HCT116 (cell line): ENCODE data around the gene GRIN2D. TPM values are rescaled to one million over a fixed set of nuclear protein-coding genes. Genes with fewer than 3 reads are reported as not detected.

ENCODE experiments used
- ATAC-seq: fragments of 200-7000 bp; cut with Tn5 transposase; 2 replicates; pipeline ENCODE4 v1.9.1; 2020; ENCODE audit warnings: mild to moderate bottlenecking, moderate library complexity
- BruUV-seq: library from RNA; stranded (reverse); fragments of 400-500 nt; replicated peaks from 2 replicates; lab custom pipeline; 2021; lab: Mats Ljungman, UMichigan
- CTCF ChIA-PET: fragments of 300-600 bp; sonication (Branson Sonifier 250); formaldehyde crosslinking; loops from one replicate; lab custom pipeline; 2021; ENCODE audit warnings: antibody characterized with exemption; lab: Charles Lee
- POLR2A ChIA-PET: fragments of 300-600, 350-600 bp; sonication (Branson Sonifier 250); formaldehyde crosslinking; loops from one replicate; lab custom pipeline; 2021; ENCODE audit warnings: antibody characterized with exemption; lab: Charles Lee
- RAD21 ChIA-PET, 2 experiments: fragments of 300-600 bp; sonication (Branson Sonifier 250); formaldehyde crosslinking; loops; one replicate each; lab custom pipeline; 2023; ENCODE audit warnings: low total read pairs in 2 of 2; ENCODE audit not compliant: uncharacterized antibody in 2 of 2, unreplicated experiment in 2 of 2, low non-redundant PET in 1 of 2; lab: Charles Lee
- DNase-seq: peaks from one replicate; pipeline ENCODE4 v3.0.0-alpha.2; 2010; ENCODE audit warnings: low read depth, low spot score
- H2AFZ ChIP-seq: fragments of 200-600 bp; shearing (Covaris generic), sonication (generic); 2 replicates; pipeline ENCODE4 v1.6.1; 2017; ENCODE audit warnings: low read depth, mixed run types, mixed read lengths, antibody characterized with exemption, low read length; ENCODE audit not compliant: poor library complexity, severe bottlenecking
- H3K27ac ChIP-seq: 2 replicates; pipeline ENCODE4 v1.5.1; 2012; ENCODE audit warnings: low read depth, low read length
- H3K27me3 ChIP-seq: fragments of 200-600 bp; sonication (generic); 2 replicates; pipeline ENCODE4 v1.6.1; 2016; ENCODE audit warnings: mixed run types, low read length, mixed read lengths; ENCODE audit not compliant: insufficient read depth
- H3K36me3 ChIP-seq, 2 experiments: fragments of 200-500 bp in 1 of 2; fragments of 200-600 bp in 1 of 2; sonication (Bioruptor generic) in 1 of 2; sonication (generic) in 1 of 2; 2 replicates each; pipeline versions ENCODE4 v1.5.1 to v1.6.1; 2014 to 2016; ENCODE audit warnings: low read length in 2 of 2, inconsistent platforms in 1 of 2, mixed read lengths in 1 of 2, mixed run types in 1 of 2; ENCODE audit not compliant: insufficient read depth in 2 of 2, control insufficient read depth in 1 of 2
- H3K4me1 ChIP-seq, 2 experiments: fragments of 200-600 bp in 1 of 2; sonication (generic) in 1 of 2; 2 replicates each; pipeline versions ENCODE4 v1.5.1 to v1.6.1; 2012 to 2017; ENCODE audit warnings: low read length in 2 of 2, inconsistent platforms in 1 of 2, mild to moderate bottlenecking in 1 of 2, mixed read lengths in 1 of 2, mixed run types in 1 of 2, moderate library complexity in 1 of 2; ENCODE audit not compliant: insufficient read depth in 2 of 2, control insufficient read depth in 1 of 2
- H3K4me2 ChIP-seq: fragments of 200-600 bp; sonication (generic); 2 replicates; pipeline ENCODE4 v1.6.1; 2017; ENCODE audit warnings: mixed run types, low read length, mixed read lengths
- H3K4me3 ChIP-seq, 2 experiments: fragments of 200-600 bp in 1 of 2; sonication (generic) in 1 of 2; replicated peaks in 1 of 2; 2 replicates each; pipeline ENCODE4 v1.5.1; 2011 to 2016; ENCODE audit warnings: low read length in 2 of 2, control low read depth in 1 of 2, low read depth in 1 of 2, mild to moderate bottlenecking in 1 of 2, mixed read lengths in 1 of 2, mixed run types in 1 of 2
- H3K79me2 ChIP-seq: fragments of 200-600 bp; sonication (generic); 2 replicates; pipeline ENCODE4 v1.6.1; 2017; ENCODE audit warnings: mild to moderate bottlenecking, mixed run types, low read length, moderate library complexity, mixed read lengths; ENCODE audit not compliant: insufficient read depth
- H3K9ac ChIP-seq: fragments of 200-600 bp; sonication (generic); 2 replicates; pipeline ENCODE4 v1.6.1; 2016; ENCODE audit warnings: low read length, mixed read lengths
- H3K9me2 ChIP-seq: fragments of 200-600 bp; sonication (generic), shearing (Covaris generic); 2 replicates; pipeline ENCODE4 v1.6.1; 2017; ENCODE audit warnings: mixed run types, mild to moderate bottlenecking, moderate library complexity; ENCODE audit not compliant: insufficient read depth
- H3K9me3 ChIP-seq, 2 experiments: fragments of 200-500 bp in 1 of 2; fragments of 200-600 bp in 1 of 2; sonication (Bioruptor generic) in 1 of 2; sonication (generic) in 1 of 2; 2 replicates each; pipeline ENCODE4 v1.6.1; 2014 to 2017; ENCODE audit warnings: low read length in 2 of 2, mixed read lengths in 2 of 2, inconsistent platforms in 1 of 2, low read depth in 1 of 2, mild to moderate bottlenecking in 1 of 2, mixed run types in 1 of 2, moderate library complexity in 1 of 2; ENCODE audit not compliant: control insufficient read depth in 1 of 2, insufficient read depth in 1 of 2
- H4K20me1 ChIP-seq: fragments of 200-600 bp; sonication (generic), shearing (Covaris generic); 2 replicates; pipeline ENCODE4 v1.6.1; 2017; ENCODE audit warnings: mixed run types, mild to moderate bottlenecking, moderate library complexity; ENCODE audit not compliant: insufficient read depth
- CBX3 ChIP-seq: IDR thresholded peaks from 2 replicates; pipeline ENCODE4 v1.6.1; 2012; ENCODE audit warnings: low read depth
- EGR1 ChIP-seq: IDR thresholded peaks from 2 replicates; pipeline ENCODE4 v1.6.1; 2012; ENCODE audit warnings: low read depth
- EZH2 ChIP-seq: fragments of 200-600 bp; sonication (generic); IDR thresholded peaks from 2 replicates; pipeline ENCODE4 v1.6.1; 2017; ENCODE audit warnings: antibody characterized with exemption, mixed run types
- EZH2phosphoT487 ChIP-seq: fragments of 200-600 bp; IDR thresholded peaks from 2 replicates; pipeline ENCODE4 v1.6.1; 2018; ENCODE audit warnings: antibody characterized with exemption, borderline replicate concordance
- POLR2A ChIP-seq: IDR thresholded peaks from 2 replicates; pipeline ENCODE4 v1.7.0; 2011; ENCODE audit warnings: borderline replicate concordance; ENCODE audit not compliant: insufficient read depth, insufficient read length; ENCODE audit errors: extremely low read depth
- POLR2AphosphoS5 ChIP-seq: IDR thresholded peaks from 2 replicates; pipeline ENCODE4 v1.6.1; 2011; ENCODE audit warnings: mild to moderate bottlenecking, low read depth, low read length, moderate library complexity
- SIN3A ChIP-seq: IDR thresholded peaks from 2 replicates; pipeline ENCODE4 v1.6.1; 2012; ENCODE audit warnings: low read depth
- TCF7L2 ChIP-seq: IDR thresholded peaks from 2 replicates; pipeline ENCODE4 v1.7.0; 2011; ENCODE audit warnings: borderline replicate concordance, inconsistent platforms; ENCODE audit not compliant: insufficient read depth, insufficient read length; ENCODE audit errors: extremely low read depth
- YY1 ChIP-seq: IDR thresholded peaks from 2 replicates; pipeline ENCODE4 v1.6.1; 2011; ENCODE audit warnings: low read length, low read depth, moderate library complexity, mild to moderate bottlenecking; ENCODE audit not compliant: insufficient replicate concordance; ENCODE audit errors: extremely low read depth
- ZNF274 ChIP-seq: fragments of 200-500 bp; sonication (Bioruptor generic); IDR thresholded peaks from 2 replicates; pipeline ENCODE4 v1.6.1; 2014; ENCODE audit warnings: mild to moderate bottlenecking, low read depth, low read length, inconsistent platforms
- intact Hi-C: fragments of 100-400 bp; cut with micrococcal nuclease; formaldehyde crosslinking; loops from 2 replicates; pipeline ENCODE4 v1.10.0; 2022
- total RNA-seq: library from RNA; stranded (reverse); gene quantifications from one replicate; pipeline ENCODE4 v1.2.1, GENCODE V29; 2021; ENCODE audit not compliant: unreplicated experiment
- TF ChIP-seq, protein P1 (sequence below): IDR thresholded peaks from 2 replicates; pipeline ENCODE4 v1.6.1; 2012
- TF ChIP-seq, protein P2 (sequence below): IDR thresholded peaks from 2 replicates; pipeline ENCODE4 v1.6.1; 2012; ENCODE audit warnings: low read depth

Gene GRIN2D
- total RNA-seq, 1 experiment from 2014 or later, result 26.2 TPM

DNA sequence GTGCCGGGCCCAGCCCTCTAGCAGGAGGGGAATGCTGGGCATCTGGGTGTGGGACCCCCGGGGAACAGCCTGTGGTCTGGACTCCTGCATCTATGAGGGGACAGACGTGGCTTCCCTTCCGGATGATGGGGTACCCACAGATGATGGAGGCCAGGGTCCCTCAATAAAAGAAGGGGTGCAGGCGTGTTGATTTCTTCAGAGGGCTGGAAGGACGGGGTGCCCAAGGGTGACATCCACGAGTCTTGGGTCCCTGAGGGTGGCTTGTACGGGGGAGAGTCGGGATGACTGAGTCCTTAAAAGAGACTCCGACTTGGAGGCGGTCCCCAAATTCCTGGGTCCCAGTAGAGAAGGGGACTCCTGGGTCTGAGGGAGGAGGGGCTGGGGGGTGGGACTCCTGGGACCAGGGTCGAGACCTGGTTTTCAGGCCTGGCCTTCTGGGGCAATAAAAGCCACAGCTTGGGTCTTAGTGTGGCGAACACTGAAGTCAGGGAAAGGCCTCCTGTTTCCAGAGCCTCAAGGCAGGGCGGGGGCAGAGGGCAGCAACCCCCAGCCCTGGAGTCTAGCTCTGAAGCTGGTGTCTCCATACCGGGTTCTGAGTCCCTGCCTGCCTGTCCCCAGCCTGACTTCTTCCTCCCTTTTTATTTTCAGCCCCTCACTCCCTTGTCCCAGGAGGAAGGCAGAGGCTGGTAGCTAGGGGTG, 459 bp upstream of the GRIN2D start:
- peaks cover 14 to 69% of the 10 kb centered on the region in 2 experiments for H3K4me1 ChIP-seq
- H2AFZ ChIP-seq, result no peak overlapping the region
- H3K9me3 ChIP-seq, result no peaks in the 10 kb centered on the region
- peaks cover 37% of the 10 kb centered on the region for H3K79me2 ChIP-seq
- ChIA-PET CTCF (interaction anchor here (0.7 kb wide), 1 partner anchor 30 kb away, joined by 6 read pairs; the partner anchor contains the start of genes SYNGR4 and TMEM143), RAD21 (no interaction called here), POLR2A (no interaction called here)
- peaks cover 7 to 13% of the 10 kb centered on the region in 2 experiments; a peak in 3 of 4 replicates for H3K36me3 ChIP-seq
- DNase-seq (no peak), ATAC-seq (no peak)
- peak overlapping the region; percentile 87 for H3K4me2 ChIP-seq
- H3K27me3 ChIP-seq, result no peaks in the 10 kb centered on the region
- H3K9ac ChIP-seq, result peak overlapping the region; percentile 57
- 0 out of 2 replicates have a peak, but pooled peaks cover 2% of the 10 kb centered on the region for H4K20me1 ChIP-seq
- H3K27ac ChIP-seq, result no peak overlapping the region; the same call in 1 of the 2 replicates
- H3K9me2 ChIP-seq, result no peaks in the 10 kb centered on the region
- H3K4me3 ChIP-seq, result peak overlapping the region; percentile 32 to 58
- no TSS peak for BruUV-seq
- TF ChIP-seq EZH2, result no peak
- intact Hi-C loops, result loop anchor here (10.0 kb wide), 2 partner anchors 68 to 102 kb away; partner anchors contain the start of gene EMP3

DNA sequence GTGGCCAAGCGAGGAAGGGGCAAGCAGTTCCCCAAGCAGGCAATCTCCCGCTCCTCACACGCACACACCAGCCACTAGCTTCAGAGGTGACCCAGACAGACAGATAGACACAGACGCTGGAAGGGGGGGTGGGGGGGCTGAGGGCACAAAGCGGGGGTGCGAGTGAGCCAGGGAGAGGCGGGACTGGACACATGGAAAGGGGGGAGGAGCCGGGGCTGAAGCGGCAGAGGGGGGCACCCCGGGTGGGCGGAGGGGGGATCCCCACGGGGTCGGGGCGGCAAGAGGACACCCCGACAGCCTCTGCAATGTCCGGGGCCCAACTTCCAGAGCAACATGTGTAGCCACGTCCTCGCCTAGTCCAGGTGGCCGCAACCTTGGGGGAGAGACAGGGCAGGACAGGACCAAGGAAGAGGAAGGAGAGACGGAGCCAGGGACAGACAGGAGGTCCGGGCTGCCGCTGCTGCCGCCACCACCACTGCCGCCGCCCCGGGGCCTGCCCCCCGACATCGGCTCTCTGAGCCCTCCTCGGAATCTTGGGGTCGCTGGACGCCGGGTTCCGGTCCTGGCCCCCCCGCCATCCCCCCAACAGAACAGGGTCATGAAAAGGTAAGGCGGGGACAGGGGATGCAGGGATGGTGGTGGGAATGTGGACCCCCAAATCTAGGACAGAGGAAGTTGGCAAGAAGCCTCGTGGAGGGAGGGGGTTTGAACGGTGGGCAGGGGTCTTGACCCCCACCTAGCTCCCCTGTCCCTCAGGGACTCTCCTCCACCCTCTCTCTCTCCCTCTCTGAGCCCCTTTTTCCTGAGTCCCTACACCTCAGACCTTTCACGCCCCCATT, 1.1 kb downstream of the GRIN2D start:
- peak overlapping the region; percentile 57 for H3K9ac ChIP-seq
- DNase-seq, result no peak
- no TSS peak for BruUV-seq
- H3K79me2 ChIP-seq, result peaks cover 24% of the 10 kb centered on the region
- ChIA-PET RAD21 (no interaction called here), CTCF (no interaction called here), POLR2A (no interaction called here)
- intact Hi-C loops, result loop anchor here (5.0 to 10.0 kb wide), 3 partner anchors 32 to 100 kb away; partner anchors contain the start of genes EMP3, SYNGR4 and TMEM143
- H3K4me2 ChIP-seq, result peak overlapping the region; percentile 87
- ATAC-seq, result no peak
- H3K27ac ChIP-seq, result 0 out of 2 replicates have a peak overlapping the region, but pooled peaks have one; percentile 20
- no peaks in the 10 kb centered on the region for H4K20me1 ChIP-seq
- H3K9me3 ChIP-seq, result no peaks in the 10 kb centered on the region
- no peaks in the 10 kb centered on the region for H3K27me3 ChIP-seq
- H2AFZ ChIP-seq, result no peak overlapping the region
- peaks cover 14 to 68% of the 10 kb centered on the region in 2 experiments for H3K4me1 ChIP-seq
- H3K4me3 ChIP-seq, result peak overlapping the region; percentile 32 to 58; a peak in 3 of 4 replicates
- H3K36me3 ChIP-seq, result no peaks in the 10 kb centered on the region
- H3K9me2 ChIP-seq, result no peaks in the 10 kb centered on the region
- no peak for TF ChIP-seq TCF7L2
- no peak for TF ChIP-seq YY1
- TF ChIP-seq, protein P1, sequence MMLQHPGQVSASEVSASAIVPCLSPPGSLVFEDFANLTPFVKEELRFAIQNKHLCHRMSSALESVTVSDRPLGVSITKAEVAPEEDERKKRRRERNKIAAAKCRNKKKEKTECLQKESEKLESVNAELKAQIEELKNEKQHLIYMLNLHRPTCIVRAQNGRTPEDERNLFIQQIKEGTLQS, result no peak
- no peak for TF ChIP-seq EGR1
- TF ChIP-seq, protein P2, sequence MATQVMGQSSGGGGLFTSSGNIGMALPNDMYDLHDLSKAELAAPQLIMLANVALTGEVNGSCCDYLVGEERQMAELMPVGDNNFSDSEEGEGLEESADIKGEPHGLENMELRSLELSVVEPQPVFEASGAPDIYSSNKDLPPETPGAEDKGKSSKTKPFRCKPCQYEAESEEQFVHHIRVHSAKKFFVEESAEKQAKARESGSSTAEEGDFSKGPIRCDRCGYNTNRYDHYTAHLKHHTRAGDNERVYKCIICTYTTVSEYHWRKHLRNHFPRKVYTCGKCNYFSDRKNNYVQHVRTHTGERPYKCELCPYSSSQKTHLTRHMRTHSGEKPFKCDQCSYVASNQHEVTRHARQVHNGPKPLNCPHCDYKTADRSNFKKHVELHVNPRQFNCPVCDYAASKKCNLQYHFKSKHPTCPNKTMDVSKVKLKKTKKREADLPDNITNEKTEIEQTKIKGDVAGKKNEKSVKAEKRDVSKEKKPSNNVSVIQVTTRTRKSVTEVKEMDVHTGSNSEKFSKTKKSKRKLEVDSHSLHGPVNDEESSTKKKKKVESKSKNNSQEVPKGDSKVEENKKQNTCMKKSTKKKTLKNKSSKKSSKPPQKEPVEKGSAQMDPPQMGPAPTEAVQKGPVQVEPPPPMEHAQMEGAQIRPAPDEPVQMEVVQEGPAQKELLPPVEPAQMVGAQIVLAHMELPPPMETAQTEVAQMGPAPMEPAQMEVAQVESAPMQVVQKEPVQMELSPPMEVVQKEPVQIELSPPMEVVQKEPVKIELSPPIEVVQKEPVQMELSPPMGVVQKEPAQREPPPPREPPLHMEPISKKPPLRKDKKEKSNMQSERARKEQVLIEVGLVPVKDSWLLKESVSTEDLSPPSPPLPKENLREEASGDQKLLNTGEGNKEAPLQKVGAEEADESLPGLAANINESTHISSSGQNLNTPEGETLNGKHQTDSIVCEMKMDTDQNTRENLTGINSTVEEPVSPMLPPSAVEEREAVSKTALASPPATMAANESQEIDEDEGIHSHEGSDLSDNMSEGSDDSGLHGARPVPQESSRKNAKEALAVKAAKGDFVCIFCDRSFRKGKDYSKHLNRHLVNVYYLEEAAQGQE, result no peak
- no peak for TF ChIP-seq ZNF274
- TF ChIP-seq POLR2A, result no peak
- TF ChIP-seq EZH2phosphoT487, result no peak
- no peak for TF ChIP-seq SIN3A
- no peak for TF ChIP-seq POLR2AphosphoS5
- TF ChIP-seq CBX3, result no peak
